ENCODE results near the gene WDR33.

GRCh38 chr2:127771756-127772155, 39.2 kb downstream of the WDR33 start:
- TF ChIP-seq, protein P1, sequence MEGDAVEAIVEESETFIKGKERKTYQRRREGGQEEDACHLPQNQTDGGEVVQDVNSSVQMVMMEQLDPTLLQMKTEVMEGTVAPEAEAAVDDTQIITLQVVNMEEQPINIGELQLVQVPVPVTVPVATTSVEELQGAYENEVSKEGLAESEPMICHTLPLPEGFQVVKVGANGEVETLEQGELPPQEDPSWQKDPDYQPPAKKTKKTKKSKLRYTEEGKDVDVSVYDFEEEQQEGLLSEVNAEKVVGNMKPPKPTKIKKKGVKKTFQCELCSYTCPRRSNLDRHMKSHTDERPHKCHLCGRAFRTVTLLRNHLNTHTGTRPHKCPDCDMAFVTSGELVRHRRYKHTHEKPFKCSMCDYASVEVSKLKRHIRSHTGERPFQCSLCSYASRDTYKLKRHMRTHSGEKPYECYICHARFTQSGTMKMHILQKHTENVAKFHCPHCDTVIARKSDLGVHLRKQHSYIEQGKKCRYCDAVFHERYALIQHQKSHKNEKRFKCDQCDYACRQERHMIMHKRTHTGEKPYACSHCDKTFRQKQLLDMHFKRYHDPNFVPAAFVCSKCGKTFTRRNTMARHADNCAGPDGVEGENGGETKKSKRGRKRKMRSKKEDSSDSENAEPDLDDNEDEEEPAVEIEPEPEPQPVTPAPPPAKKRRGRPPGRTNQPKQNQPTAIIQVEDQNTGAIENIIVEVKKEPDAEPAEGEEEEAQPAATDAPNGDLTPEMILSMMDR (IDR thresholded peaks at IDR 0.05): no peak
- TF ChIP-seq POLR2A (IDR thresholded peaks at IDR 0.05) (no peak), POLR2AphosphoS5 (IDR thresholded peaks at IDR 0.05) (no peak)
